Stomach (tissue), 4 donors: ENCODE results near the gene RPP25L.

ENCODE experiments used
- POLR2A ChIP-seq, 4 donors: fragments of 450-650 bp; IDR thresholded peaks; one replicate each; pipeline ENCODE4 v1.6.1; 2016; ENCODE audit warnings: antibody characterized with exemption in 4 of 4, control low read depth in 2 of 4, mild to moderate bottlenecking in 1 of 4, moderate library complexity in 1 of 4
- POLR2AphosphoS5 ChIP-seq, 3 donors: sonication (generic); formaldehyde crosslinking; IDR thresholded peaks; one replicate each; pipeline ENCODE4 v1.6.1; 2016; ENCODE audit warnings: antibody characterized with exemption in 3 of 3
- TF ChIP-seq, protein P1 (sequence below), 7 experiments: fragments of 450-650 bp in 4 of 7; fragments of 200-600 bp in 3 of 7; sonication (generic) in 3 of 7; IDR thresholded peaks; one replicate each; pipeline ENCODE4 v1.5.1; 2016 to 2019; ENCODE audit warnings: antibody characterized with exemption in 7 of 7, control low read depth in 2 of 7, mild to moderate bottlenecking in 1 of 7

DNA sequence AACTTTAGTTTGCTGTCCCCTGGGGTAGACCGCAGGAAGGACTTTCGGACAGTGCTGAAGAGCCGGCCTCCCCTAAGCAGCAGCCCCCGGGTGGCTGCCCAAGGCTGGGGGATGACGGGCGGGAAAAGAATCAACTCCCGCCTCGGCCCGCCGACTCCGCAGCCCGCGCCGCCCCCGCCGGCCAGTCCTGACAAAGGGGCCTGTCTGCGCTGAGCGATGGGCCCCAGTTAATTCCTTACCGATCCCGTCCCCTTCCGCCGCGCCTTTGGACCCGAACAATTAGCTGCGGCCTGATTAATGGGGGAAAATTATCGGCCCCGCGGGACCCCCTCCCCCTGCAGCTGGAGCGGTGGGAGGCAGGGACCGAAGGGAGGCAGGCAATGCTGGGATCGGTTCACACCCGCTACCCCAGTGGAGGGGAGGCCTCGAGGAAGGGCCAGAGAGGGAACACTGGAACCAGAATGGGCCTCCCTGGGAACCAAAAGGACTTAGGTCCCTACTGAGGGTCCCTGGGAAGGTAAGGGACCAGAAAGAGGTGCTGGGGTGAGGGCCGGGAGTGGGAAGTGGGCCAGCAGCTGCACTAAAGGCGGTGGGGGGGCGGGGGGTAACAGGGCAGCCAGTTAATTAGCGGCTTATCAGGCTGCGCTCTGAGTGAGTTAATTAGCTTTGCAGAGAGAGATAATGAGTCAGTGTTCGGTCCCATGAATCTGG is 12.7 kb upstream of the RPP25L start:
- TF ChIP-seq POLR2A (IDR thresholded peaks at IDR 0.05): no peak
- TF ChIP-seq, protein P1, sequence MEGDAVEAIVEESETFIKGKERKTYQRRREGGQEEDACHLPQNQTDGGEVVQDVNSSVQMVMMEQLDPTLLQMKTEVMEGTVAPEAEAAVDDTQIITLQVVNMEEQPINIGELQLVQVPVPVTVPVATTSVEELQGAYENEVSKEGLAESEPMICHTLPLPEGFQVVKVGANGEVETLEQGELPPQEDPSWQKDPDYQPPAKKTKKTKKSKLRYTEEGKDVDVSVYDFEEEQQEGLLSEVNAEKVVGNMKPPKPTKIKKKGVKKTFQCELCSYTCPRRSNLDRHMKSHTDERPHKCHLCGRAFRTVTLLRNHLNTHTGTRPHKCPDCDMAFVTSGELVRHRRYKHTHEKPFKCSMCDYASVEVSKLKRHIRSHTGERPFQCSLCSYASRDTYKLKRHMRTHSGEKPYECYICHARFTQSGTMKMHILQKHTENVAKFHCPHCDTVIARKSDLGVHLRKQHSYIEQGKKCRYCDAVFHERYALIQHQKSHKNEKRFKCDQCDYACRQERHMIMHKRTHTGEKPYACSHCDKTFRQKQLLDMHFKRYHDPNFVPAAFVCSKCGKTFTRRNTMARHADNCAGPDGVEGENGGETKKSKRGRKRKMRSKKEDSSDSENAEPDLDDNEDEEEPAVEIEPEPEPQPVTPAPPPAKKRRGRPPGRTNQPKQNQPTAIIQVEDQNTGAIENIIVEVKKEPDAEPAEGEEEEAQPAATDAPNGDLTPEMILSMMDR (IDR thresholded peaks at IDR 0.05): no peak
- no peak for TF ChIP-seq POLR2AphosphoS5 (IDR thresholded peaks at IDR 0.05)
